ENCODE measurements around the gene SRRT.

- TF ChIP-seq CTCF (IDR thresholded peaks at IDR 0.05 in 4 of 5, conservative IDR thresholded peaks at IDR 0.05 in 1 of 5) = no peak
- no peak for TF ChIP-seq POLR2A (IDR thresholded peaks at IDR 0.05)
Measured at GRCh38 chr7:100864263-100864845, 10.5 kb upstream of the SRRT start.

Data from gastrocnemius medialis (tissue), 4 donors.